OCI-LY3 (cell line): ENCODE results near the gene JMY.

ENCODE experiments used
- H2AFZ ChIP-seq: fragments of 200-600, 300-600 bp; shearing (Covaris generic); 2 replicates; pipeline ENCODE4 v1.6.0; 2014; ENCODE audit warnings: antibody characterized with exemption, low read depth, low read length
- H3K27ac ChIP-seq: fragments of 200-600, 300-600 bp; sonication (generic); 2 replicates; pipeline ENCODE4 v1.5.1; 2014; ENCODE audit warnings: mild to moderate bottlenecking, low read length, moderate library complexity, mixed read lengths
- H3K27me3 ChIP-seq: fragments of 200-600, 300-600 bp; sonication (generic); 2 replicates; pipeline ENCODE4 v1.6.1; 2014; ENCODE audit warnings: low read depth, low read length, mixed read lengths
- H3K36me3 ChIP-seq: fragments of 200-600, 300-600 bp; sonication (generic); replicated peaks from 2 replicates; pipeline ENCODE3; 2014; ENCODE audit warnings: low read depth, low read length, mixed read lengths
- H3K4me1 ChIP-seq: fragments of 300-600, 200-600 bp; sonication (generic); 2 replicates; pipeline ENCODE4 v1.6.1; 2014; ENCODE audit warnings: low read length, mixed read lengths
- H3K4me2 ChIP-seq: fragments of 200-600, 300-600 bp; sonication (generic); 2 replicates; pipeline ENCODE4 v1.6.1; 2014; ENCODE audit warnings: low read length, mixed read lengths
- H3K4me3 ChIP-seq: fragments of 300-600, 200-600 bp; sonication (generic); 2 replicates; pipeline ENCODE4 v1.5.1; 2014; ENCODE audit warnings: antibody characterized with exemption, mild to moderate bottlenecking, low read length, moderate library complexity
- H3K79me2 ChIP-seq: fragments of 300-600, 200-600 bp; shearing (Covaris generic); 2 replicates; pipeline ENCODE4 v1.6.1; 2014; ENCODE audit warnings: mild to moderate bottlenecking, low read length, mixed read lengths
- H3K9ac ChIP-seq: fragments of 300-600, 200-600 bp; shearing (Covaris generic); 2 replicates; pipeline ENCODE4 v1.6.0; 2014; ENCODE audit warnings: mild to moderate bottlenecking, low read length, moderate library complexity
- H3K9me3 ChIP-seq: fragments of 200-600, 300-600 bp; shearing (Covaris generic); 2 replicates; pipeline ENCODE4 v1.6.1; 2014; ENCODE audit warnings: low read length, mixed read lengths; ENCODE audit not compliant: insufficient read depth
- H4K20me1 ChIP-seq: fragments of 200-600, 300-600 bp; sonication (generic); 2 replicates; pipeline ENCODE4 v1.6.1; 2016; ENCODE audit warnings: low read length, mixed read lengths; ENCODE audit not compliant: insufficient read depth
- CTCF ChIP-seq: fragments of 200-600, 300-600 bp; sonication (generic); IDR thresholded peaks from 2 replicates; pipeline ENCODE4 v1.5.1; 2014; ENCODE audit warnings: antibody characterized with exemption, low read length, low read depth
- EZH2phosphoT487 ChIP-seq: fragments of 200-600 bp; shearing (Covaris generic); IDR thresholded peaks from 2 replicates; pipeline ENCODE4 v1.6.1; 2018; ENCODE audit warnings: antibody characterized with exemption, mixed run types, low read depth

Gene JMY

DNA sequence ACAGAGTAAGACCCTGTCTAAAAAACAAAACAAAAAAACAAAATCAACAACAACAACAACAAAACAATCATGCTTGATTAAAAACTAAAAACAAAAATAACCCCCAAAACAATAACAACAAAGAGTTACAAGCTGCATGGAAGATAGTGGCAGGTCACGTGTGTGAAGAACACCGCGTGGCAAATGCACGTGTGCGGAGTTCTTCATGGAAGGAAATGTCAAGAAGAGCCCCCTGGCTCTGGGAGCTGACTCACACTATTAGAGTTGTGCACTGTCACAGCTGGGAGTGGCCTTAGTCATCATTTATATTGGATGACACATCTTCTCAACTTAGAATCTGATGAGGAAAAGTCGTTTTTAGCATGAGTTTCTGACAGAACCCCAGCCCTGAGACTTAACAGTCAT lies 110.5 kb downstream of the JMY start:
- no peaks in the 10 kb centered on the region for H3K9me3 ChIP-seq
- H4K20me1 ChIP-seq, result no peaks in the 10 kb centered on the region
- H3K4me2 ChIP-seq, result no peak overlapping the region
- H3K9ac ChIP-seq, result no peak overlapping the region
- no peak overlapping the region for H3K4me3 ChIP-seq
- no peaks in the 10 kb centered on the region for H3K27me3 ChIP-seq
- no peaks in the 10 kb centered on the region for H3K79me2 ChIP-seq
- H2AFZ ChIP-seq, result no peak overlapping the region
- TF ChIP-seq EZH2phosphoT487 (no peak), CTCF (no peak)
- no peaks in the 10 kb centered on the region for H3K36me3 ChIP-seq
- no peaks in the 10 kb centered on the region for H3K4me1 ChIP-seq
- H3K27ac ChIP-seq, result no peak overlapping the region

DNA sequence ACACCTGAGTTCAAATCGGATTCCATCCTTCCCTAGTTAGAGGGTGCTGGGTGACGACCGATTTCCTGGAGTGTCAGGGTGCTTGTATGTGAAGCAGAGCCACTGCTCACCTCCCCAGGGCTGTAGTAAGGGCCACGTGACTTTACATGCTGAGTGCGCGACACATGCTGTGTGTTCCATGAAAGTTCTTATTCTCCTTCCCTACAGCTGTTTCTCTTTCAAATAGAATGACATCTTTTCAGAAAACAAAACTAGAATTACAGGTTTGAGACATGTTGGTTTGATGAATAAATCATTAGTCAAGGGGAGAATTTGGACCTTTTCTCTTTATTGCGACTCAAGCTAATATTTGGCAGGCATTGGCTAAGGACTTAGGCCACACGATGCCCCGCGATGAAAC lies 113.1 kb downstream of the JMY start:
- no peak overlapping the region for H3K27ac ChIP-seq
- H3K79me2 ChIP-seq, result no peaks in the 10 kb centered on the region
- no peaks in the 10 kb centered on the region for H3K9me3 ChIP-seq
- no peak overlapping the region for H3K9ac ChIP-seq
- no peak overlapping the region for H3K4me2 ChIP-seq
- no peak overlapping the region for H3K4me3 ChIP-seq
- H2AFZ ChIP-seq, result no peak overlapping the region
- H3K36me3 ChIP-seq, result no peaks in the 10 kb centered on the region
- TF ChIP-seq CTCF (no peak), EZH2phosphoT487 (no peak)
- H3K4me1 ChIP-seq, result no peaks in the 10 kb centered on the region
- no peaks in the 10 kb centered on the region for H3K27me3 ChIP-seq
- H4K20me1 ChIP-seq, result no peaks in the 10 kb centered on the region

- H4K20me1 ChIP-seq, result no peaks in the 10 kb centered on the region
- no peak overlapping the region for H3K4me3 ChIP-seq
- TF ChIP-seq EZH2phosphoT487 (no peak), CTCF (no peak)
- H3K9me3 ChIP-seq, result no peaks in the 10 kb centered on the region
- no peak overlapping the region for H3K9ac ChIP-seq
- no peaks in the 10 kb centered on the region for H3K36me3 ChIP-seq
- no peaks in the 10 kb centered on the region for H3K79me2 ChIP-seq
- no peaks in the 10 kb centered on the region for H3K4me1 ChIP-seq
- H3K27ac ChIP-seq, result no peak overlapping the region
- no peaks in the 10 kb centered on the region for H3K27me3 ChIP-seq
- H2AFZ ChIP-seq, result no peak overlapping the region
- no peak overlapping the region for H3K4me2 ChIP-seq
Measured at GRCh38 chr5:79349881-79350280, 114.0 kb downstream of the JMY start.

DNA sequence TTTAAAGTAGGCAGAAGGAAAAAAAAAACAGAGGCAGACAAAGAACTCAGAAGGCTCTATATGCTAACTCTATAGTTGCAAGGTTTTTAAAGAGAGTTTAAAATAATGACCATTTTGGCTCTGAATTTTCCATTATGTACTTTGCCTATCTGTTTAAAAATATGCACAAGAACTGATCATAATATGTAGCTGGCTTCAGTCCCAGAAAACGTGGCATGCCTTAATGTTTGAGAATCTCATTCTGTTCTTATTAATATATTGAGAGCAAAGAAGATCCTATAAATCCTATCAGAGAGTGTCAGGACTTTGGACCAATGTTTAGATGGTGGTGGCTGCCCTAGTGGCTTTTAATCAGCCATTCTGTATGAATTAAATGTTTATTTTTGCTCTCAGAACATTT lies 121.5 kb downstream of the JMY start:
- no peak for TF ChIP-seq CTCF
- TF ChIP-seq EZH2phosphoT487, result no peak
- no peaks in the 10 kb centered on the region for H3K27me3 ChIP-seq
- no peak overlapping the region for H2AFZ ChIP-seq
- no peaks in the 10 kb centered on the region for H3K9me3 ChIP-seq
- H3K27ac ChIP-seq, result no peak overlapping the region
- H3K9ac ChIP-seq, result no peak overlapping the region
- no peaks in the 10 kb centered on the region for H3K36me3 ChIP-seq
- H3K4me3 ChIP-seq, result no peak overlapping the region
- no peaks in the 10 kb centered on the region for H3K4me1 ChIP-seq
- H3K4me2 ChIP-seq, result no peak overlapping the region
- no peaks in the 10 kb centered on the region for H3K79me2 ChIP-seq
- no peaks in the 10 kb centered on the region for H4K20me1 ChIP-seq
